ENCODE measurements around the gene GRID2IP. TPM values are rescaled to one million over a fixed set of nuclear protein-coding genes. Genes with fewer than 3 reads are reported as not detected.
A peak's percentile ranks its signal among the peaks of the same experiment; 100 is the strongest.

The GRID2IP gene
- total and polyA plus RNA-seq, 2 of the 13 experiments (the other 11 are each of a cell fraction or from before 2014, with no cell fraction given): 0.03 TPM; not detected in 1

- peak; percentile 37 for TF ChIP-seq PAXIP1 (CRISPR knock-in tag; conservative IDR thresholded peaks at IDR 0.05)
- no peak; the same call in 1 of the 2 replicates for TF ChIP-seq CHD4 (IDR thresholded peaks at IDR 0.05; ENCODE audit: borderline replicate concordance, low read length)
- TF ChIP-seq ZEB1 (IDR thresholded peaks at IDR 0.05; ENCODE audit: insufficient replicate concordance, low read depth): peak; percentile 67
- peak; percentile 76 for TF ChIP-seq ZNF691 (CRISPR knock-in tag; IDR thresholded peaks at IDR 0.05; ENCODE audit: borderline replicate concordance, low read depth)
- peak; percentile 95 for TF ChIP-seq GABPA (IDR thresholded peaks at IDR 0.05; ENCODE audit: low read depth, low read length)
- peak; percentile 95 for TF ChIP-seq GABPA (CRISPR knock-in tag; IDR thresholded peaks at IDR 0.05; ENCODE audit: low read depth)
- no peak for TF ChIP-seq ZNF367 (CRISPR knock-in tag; IDR thresholded peaks at IDR 0.05; ENCODE audit: borderline replicate concordance)
- TF ChIP-seq MYNN (CRISPR knock-in tag; IDR thresholded peaks at IDR 0.05; ENCODE audit: low read depth): 0 out of 2 replicates have a peak, but pooled peaks have one; percentile 77
- TF ChIP-seq FOSL2 (CRISPR knock-in tag; IDR thresholded peaks at IDR 0.05): peak; percentile 64
- peak; percentile 65; the same call in 1 of the 2 replicates for TF ChIP-seq ZNF749 (CRISPR knock-in tag; IDR thresholded peaks at IDR 0.05; ENCODE audit: borderline replicate concordance)
- TF ChIP-seq ZNF124 (CRISPR knock-in tag; IDR thresholded peaks at IDR 0.05): no peak
- TF ChIP-seq DDIT3 (CRISPR knock-in tag; IDR thresholded peaks at IDR 0.05): no peak
- TF ChIP-seq ZBTB10 (CRISPR knock-in tag; IDR thresholded peaks at IDR 0.05; ENCODE audit: borderline replicate concordance): peak; percentile 65; the same call in 1 of the 2 replicates
- TF ChIP-seq GZF1 (CRISPR knock-in tag; IDR thresholded peaks at IDR 0.05): no peak
- TF ChIP-seq PRMT3 (CRISPR knock-in tag; IDR thresholded peaks at IDR 0.05; ENCODE audit: borderline replicate concordance, low read depth): no peak
- peak; percentile 77; the same call in 1 of the 2 replicates for TF ChIP-seq KLF6 (CRISPR knock-in tag; IDR thresholded peaks at IDR 0.05)
- TF ChIP-seq PHF5A (CRISPR knock-in tag; IDR thresholded peaks at IDR 0.05; ENCODE audit: low read depth, unreplicated experiment): no peak
- TF ChIP-seq ELF1 (CRISPR knock-in tag; IDR thresholded peaks at IDR 0.05): peak; percentile 83
- TF ChIP-seq ZNF770 (CRISPR knock-in tag; IDR thresholded peaks at IDR 0.05): no peak
- TF ChIP-seq SIX4 (CRISPR knock-in tag; IDR thresholded peaks at IDR 0.05): no peak
These were observed 26.3 kb upstream of the GRID2IP start, which contains the start of gene ZDHHC4 (continued) for GRCh38 chr7:6577369-6578113.
